NCI-H187 treated with DMSO at 0.1 percent for 48 hours (cell line): ENCODE measurements around the gene FBXO31.

Experiments used
- DNase-seq: peaks from one replicate; lab custom pipeline; 2025; lab: John Stamatoyannopoulos, UW

Gene FBXO31

DNA sequence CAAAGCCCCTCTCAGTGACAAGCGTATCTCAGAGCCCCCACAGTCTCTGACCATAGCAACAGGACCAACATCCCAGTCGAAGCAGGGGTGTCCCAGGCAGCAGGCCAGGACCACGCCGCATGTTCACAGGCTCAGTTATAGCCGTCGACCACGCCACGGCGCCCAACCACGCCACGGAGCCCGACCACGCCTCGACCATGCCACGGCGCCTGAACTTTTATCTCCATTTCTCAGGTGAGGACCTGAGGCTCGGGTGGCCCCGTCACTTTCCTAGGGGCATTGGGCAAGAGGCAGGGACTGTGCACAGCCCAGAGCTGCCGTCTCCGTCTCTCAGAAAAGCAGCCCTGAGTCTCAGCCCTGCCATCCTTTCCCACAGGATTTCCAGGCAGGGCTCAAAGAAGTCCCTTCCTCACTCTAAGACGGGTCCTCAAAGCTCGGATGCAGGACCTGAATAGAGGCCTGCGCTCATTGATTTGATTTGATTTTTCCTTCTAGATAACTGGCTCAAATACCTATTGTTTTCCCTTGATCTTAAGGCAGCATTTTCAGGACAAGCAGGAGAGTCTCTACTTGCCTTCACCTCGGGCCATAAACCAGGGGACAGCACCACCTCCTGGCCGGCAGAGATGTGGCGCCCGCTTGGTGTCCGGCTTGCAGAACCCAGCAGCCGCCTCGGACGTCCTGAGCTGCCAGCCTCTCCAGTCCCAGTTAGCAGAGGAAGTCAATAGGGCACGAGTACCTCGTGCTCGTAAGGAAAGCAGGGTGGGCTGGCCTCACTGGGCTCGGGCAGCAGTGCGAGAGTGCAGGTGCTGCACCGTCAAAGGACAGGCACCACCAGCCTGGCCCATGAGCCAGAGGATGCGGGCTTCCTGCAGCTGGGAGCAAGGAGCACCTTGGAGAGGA is 105.1 kb downstream of the FBXO31 start:
- no peak for DNase-seq
